OCI-LY1 (cell line): ENCODE data around the gene DSE.

Experiments
- H2AFZ ChIP-seq: fragments of 200-600 bp; sonication (generic), shearing (Covaris generic); 2 replicates; pipeline ENCODE4 v1.6.0; 2014; ENCODE audit warnings: antibody characterized with exemption, mild to moderate bottlenecking, low read length
- H3F3A ChIP-seq: fragments of 200-600 bp; sonication (generic), shearing (Covaris generic); 2 replicates; pipeline ENCODE4 v1.6.0; 2014; ENCODE audit warnings: mild to moderate bottlenecking, antibody characterized with exemption, low read length, moderate library complexity; ENCODE audit not compliant: insufficient read depth
- H3K27ac ChIP-seq: fragments of 200-600 bp; sonication (generic); 2 replicates; pipeline ENCODE4 v1.5.1; 2014; ENCODE audit warnings: low read length, mixed run types, mild to moderate bottlenecking, low read depth; ENCODE audit not compliant: poor library complexity, severe bottlenecking
- H3K27me3 ChIP-seq: fragments of 200-600 bp; sonication (generic); 2 replicates; pipeline ENCODE4 v1.6.0; 2014; ENCODE audit warnings: antibody characterized with exemption, mild to moderate bottlenecking, low read length, moderate library complexity; ENCODE audit not compliant: insufficient read depth
- H3K36me3 ChIP-seq: fragments of 200-600 bp; sonication (generic); 2 replicates; pipeline ENCODE4 v1.6.1; 2014; ENCODE audit warnings: mild to moderate bottlenecking, antibody characterized with exemption, low read length, moderate library complexity, mixed read lengths; ENCODE audit not compliant: insufficient read depth
- H3K4me1 ChIP-seq: fragments of 200-600 bp; sonication (generic); 2 replicates; pipeline ENCODE4 v1.5.1; 2014; ENCODE audit warnings: mild to moderate bottlenecking, low read length, moderate library complexity; ENCODE audit not compliant: insufficient read depth, severe bottlenecking
- H3K4me2 ChIP-seq: fragments of 200-600 bp; sonication (generic), shearing (Covaris generic); 2 replicates; pipeline ENCODE4 v1.6.1; 2014; ENCODE audit warnings: low read length
- H3K4me3 ChIP-seq: fragments of 200-600 bp; sonication (generic); 2 replicates; pipeline ENCODE4 v1.5.1; 2014; ENCODE audit warnings: low read length, low read depth, mild to moderate bottlenecking, mixed read lengths; ENCODE audit not compliant: poor library complexity, severe bottlenecking
- H3K79me2 ChIP-seq: fragments of 200-600 bp; shearing (Covaris generic); 2 replicates; pipeline ENCODE4 v1.6.1; 2016; ENCODE audit warnings: mixed run types, low read length, mixed read lengths; ENCODE audit not compliant: insufficient read depth
- H3K9ac ChIP-seq: fragments of 200-600 bp; sonication (generic), shearing (Covaris generic); 2 replicates; pipeline ENCODE4 v1.6.1; 2014; ENCODE audit warnings: mild to moderate bottlenecking, low read length, mixed read lengths
- H3K9me2 ChIP-seq: fragments of 200-600 bp; sonication (generic), shearing (Covaris generic); 2 replicates; pipeline ENCODE4 v1.6.1; 2014; ENCODE audit warnings: low read depth, mild to moderate bottlenecking, low read length, mixed read lengths
- H3K9me3 ChIP-seq: fragments of 200-600 bp; shearing (Covaris generic); 2 replicates; pipeline ENCODE4 v1.6.1; 2014; ENCODE audit warnings: low read length, mixed read lengths
- H4K20me1 ChIP-seq: fragments of 200-600 bp; sonication (generic), shearing (Covaris generic); 2 replicates; pipeline ENCODE4 v1.6.0; 2016; ENCODE audit warnings: mild to moderate bottlenecking, low read length; ENCODE audit not compliant: insufficient read depth
- CTCF ChIP-seq: fragments of 200-600 bp; sonication (generic), shearing (Covaris generic); IDR thresholded peaks from 2 replicates; pipeline ENCODE4 v1.5.1; 2017; ENCODE audit warnings: mild to moderate bottlenecking, antibody characterized with exemption, low read length, moderate library complexity, mixed read lengths
- EZH2 ChIP-seq: fragments of 200-600 bp; sonication (generic), shearing (Covaris generic); IDR thresholded peaks from 2 replicates; pipeline ENCODE4 v1.8.0; 2017; ENCODE audit warnings: borderline replicate concordance, mixed run types, mild to moderate bottlenecking, antibody characterized with exemption, low read length, moderate library complexity, mixed read lengths

The DSE gene

GRCh38 chr6:116326181-116326671 lies 44.5 kb upstream of the DSE start:
- H3K27me3 ChIP-seq, result no peaks in the 10 kb centered on the region
- no peaks in the 10 kb centered on the region for H4K20me1 ChIP-seq
- no peak overlapping the region for H3K27ac ChIP-seq
- H3K9me3 ChIP-seq, result no peaks in the 10 kb centered on the region
- no peak overlapping the region for H3K9ac ChIP-seq
- no peak for TF ChIP-seq EZH2
- no peak for TF ChIP-seq CTCF
- no peaks in the 10 kb centered on the region for H3K4me1 ChIP-seq
- no peaks in the 10 kb centered on the region for H3K36me3 ChIP-seq
- H3K9me2 ChIP-seq, result no peaks in the 10 kb centered on the region
- H3K4me3 ChIP-seq, result no peak overlapping the region
- H3K4me2 ChIP-seq, result no peak overlapping the region
- no peaks in the 10 kb centered on the region for H3F3A ChIP-seq
- no peak overlapping the region for H2AFZ ChIP-seq
- no peaks in the 10 kb centered on the region for H3K79me2 ChIP-seq

GRCh38 chr6:116326996-116327395 lies 43.8 kb upstream of the DSE start:
- Histone ChIP-seq H3F3A (no peaks in the 10 kb centered on the region), H3K9ac (no peak overlapping the region), H3K4me3 (no peak overlapping the region), H3K27ac (no peak overlapping the region), H3K36me3 (no peaks in the 10 kb centered on the region), H2AFZ (no peak overlapping the region), H3K4me1 (no peaks in the 10 kb centered on the region), H3K9me2 (no peaks in the 10 kb centered on the region), H3K9me3 (no peaks in the 10 kb centered on the region), H4K20me1 (no peaks in the 10 kb centered on the region), H3K4me2 (no peak overlapping the region), H3K79me2 (no peaks in the 10 kb centered on the region), H3K27me3 (no peaks in the 10 kb centered on the region)
- TF ChIP-seq CTCF (no peak), EZH2 (no peak)

- Histone ChIP-seq H3K27ac (no peak overlapping the region), H3K9me2 (no peaks in the 10 kb centered on the region), H3K36me3 (no peaks in the 10 kb centered on the region), H3K9me3 (no peaks in the 10 kb centered on the region), H4K20me1 (no peaks in the 10 kb centered on the region), H3F3A (no peaks in the 10 kb centered on the region), H2AFZ (no peak overlapping the region), H3K4me3 (no peak overlapping the region), H3K79me2 (no peaks in the 10 kb centered on the region), H3K4me2 (no peak overlapping the region), H3K9ac (no peak overlapping the region), H3K4me1 (no peaks in the 10 kb centered on the region), H3K27me3 (no peaks in the 10 kb centered on the region)
- TF ChIP-seq CTCF (no peak), EZH2 (no peak)
Observed at GRCh38 chr6:116327803-116328527, 42.8 kb upstream of the DSE start.
